ENCODE measurements around the gene CCDC13. TPM values are rescaled to one million over a fixed set of nuclear protein-coding genes. Genes with fewer than 3 reads are reported as not detected.

CCDC13 gene
- total RNA-seq, 6 experiments from 2014 or later = 1.2 to 2.5 (median 1.6) TPM

DNA sequence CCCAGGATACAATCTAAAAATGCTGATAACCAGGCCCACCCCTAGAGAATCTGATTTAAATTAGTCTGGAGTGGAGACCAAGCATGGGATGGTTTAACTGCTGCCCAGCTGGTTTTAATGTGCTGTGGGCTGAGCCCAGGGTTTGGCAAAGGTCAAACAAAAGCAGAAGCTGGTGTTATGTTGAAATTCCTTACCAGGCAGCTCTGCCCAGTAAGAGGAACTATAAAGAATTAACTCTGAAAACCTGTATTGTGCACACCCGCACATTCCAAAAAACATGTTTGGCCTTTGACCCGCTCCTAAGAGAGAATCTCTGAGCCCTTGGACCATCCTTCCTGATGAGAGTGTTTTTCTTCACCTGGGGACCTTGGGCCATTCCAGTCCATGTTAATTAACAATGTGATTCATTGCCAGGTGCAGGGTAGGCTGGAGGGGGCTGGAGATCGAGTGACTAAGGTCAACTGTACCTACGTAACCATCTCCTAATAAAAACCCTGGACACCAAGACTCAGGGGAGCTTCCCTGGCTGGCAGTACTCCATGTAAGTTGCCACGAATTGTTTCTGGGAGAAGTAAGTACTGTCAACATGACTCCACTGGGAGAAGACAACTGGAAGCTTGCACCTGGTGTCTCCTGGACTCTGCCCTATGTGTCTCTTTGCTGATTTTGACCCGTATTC is 10.9 kb downstream of the CCDC13 start:
- 33% methylated on average over 6 of the region's 6 CpGs for WGBS (ENCODE audit: insufficient coverage, low coverage, low lambda C conversion rate, missing lambda C conversion rate)
- intact Hi-C loops (cut with DNase I) = no loop called here
- peak overlapping the region; percentile 42 to 66 (median 63) for H3K27ac ChIP-seq
- TF ChIP-seq, protein P1, sequence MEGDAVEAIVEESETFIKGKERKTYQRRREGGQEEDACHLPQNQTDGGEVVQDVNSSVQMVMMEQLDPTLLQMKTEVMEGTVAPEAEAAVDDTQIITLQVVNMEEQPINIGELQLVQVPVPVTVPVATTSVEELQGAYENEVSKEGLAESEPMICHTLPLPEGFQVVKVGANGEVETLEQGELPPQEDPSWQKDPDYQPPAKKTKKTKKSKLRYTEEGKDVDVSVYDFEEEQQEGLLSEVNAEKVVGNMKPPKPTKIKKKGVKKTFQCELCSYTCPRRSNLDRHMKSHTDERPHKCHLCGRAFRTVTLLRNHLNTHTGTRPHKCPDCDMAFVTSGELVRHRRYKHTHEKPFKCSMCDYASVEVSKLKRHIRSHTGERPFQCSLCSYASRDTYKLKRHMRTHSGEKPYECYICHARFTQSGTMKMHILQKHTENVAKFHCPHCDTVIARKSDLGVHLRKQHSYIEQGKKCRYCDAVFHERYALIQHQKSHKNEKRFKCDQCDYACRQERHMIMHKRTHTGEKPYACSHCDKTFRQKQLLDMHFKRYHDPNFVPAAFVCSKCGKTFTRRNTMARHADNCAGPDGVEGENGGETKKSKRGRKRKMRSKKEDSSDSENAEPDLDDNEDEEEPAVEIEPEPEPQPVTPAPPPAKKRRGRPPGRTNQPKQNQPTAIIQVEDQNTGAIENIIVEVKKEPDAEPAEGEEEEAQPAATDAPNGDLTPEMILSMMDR (IDR thresholded peaks at IDR 0.05) = no peak
- TF ChIP-seq POLR2A (IDR thresholded peaks at IDR 0.05) = peak; percentile 24
- no peaks in the 10 kb centered on the region for H3K36me3 ChIP-seq
- H3K9me3 ChIP-seq = no peaks in the 10 kb centered on the region
- H3K4me3 ChIP-seq = no peak overlapping the region
- peaks cover 0 to 34% (median 15%) of the 10 kb centered on the region in 4 donors for H3K4me1 ChIP-seq
- no peaks in the 10 kb centered on the region for H3K27me3 ChIP-seq
- ATAC-seq (peak; percentile 73 to 82 (median 80)), DNase-seq (no peak)

DNA sequence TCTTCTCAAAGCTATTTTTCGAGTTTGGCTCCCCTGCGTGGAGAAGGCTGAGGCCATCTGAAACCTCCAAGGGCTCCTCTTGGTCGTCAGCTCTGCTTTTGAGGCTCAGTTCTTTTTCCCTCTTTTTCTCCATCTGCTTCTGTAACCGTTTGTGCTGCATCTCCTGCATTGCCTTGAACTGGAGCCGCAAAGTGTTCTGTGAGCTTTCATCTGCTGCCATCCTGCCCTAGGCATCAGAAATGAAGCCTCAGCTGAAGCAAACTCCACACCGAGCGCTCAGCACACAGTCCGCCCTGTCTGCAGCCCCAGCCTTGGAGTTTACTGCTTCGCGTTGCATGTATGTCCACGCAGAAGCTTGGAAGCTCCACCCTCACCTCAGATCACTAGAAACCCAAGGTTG is 14.9 kb downstream of the CCDC13 start:
- DNase-seq (peak in 1 of 3 donors; percentile 39), ATAC-seq (no peak)
- TF ChIP-seq, protein P1 (IDR thresholded peaks at IDR 0.05) = no peak
- no peak for TF ChIP-seq POLR2A (IDR thresholded peaks at IDR 0.05)
- Histone ChIP-seq H3K27ac (no peak overlapping the region), H3K9me3 (no peaks in the 10 kb centered on the region), H3K4me1 (peaks cover 0 to 47% (median 23%) of the 10 kb centered on the region in 4 donors), H3K27me3 (no peaks in the 10 kb centered on the region), H3K4me3 (no peak overlapping the region), H3K36me3 (no peaks in the 10 kb centered on the region)
- intact Hi-C loops (cut with DNase I) = no loop called here
- 90% methylated on average over 7 of the region's 11 CpGs for WGBS (ENCODE audit: insufficient coverage, low coverage, low lambda C conversion rate, missing lambda C conversion rate)

DNA sequence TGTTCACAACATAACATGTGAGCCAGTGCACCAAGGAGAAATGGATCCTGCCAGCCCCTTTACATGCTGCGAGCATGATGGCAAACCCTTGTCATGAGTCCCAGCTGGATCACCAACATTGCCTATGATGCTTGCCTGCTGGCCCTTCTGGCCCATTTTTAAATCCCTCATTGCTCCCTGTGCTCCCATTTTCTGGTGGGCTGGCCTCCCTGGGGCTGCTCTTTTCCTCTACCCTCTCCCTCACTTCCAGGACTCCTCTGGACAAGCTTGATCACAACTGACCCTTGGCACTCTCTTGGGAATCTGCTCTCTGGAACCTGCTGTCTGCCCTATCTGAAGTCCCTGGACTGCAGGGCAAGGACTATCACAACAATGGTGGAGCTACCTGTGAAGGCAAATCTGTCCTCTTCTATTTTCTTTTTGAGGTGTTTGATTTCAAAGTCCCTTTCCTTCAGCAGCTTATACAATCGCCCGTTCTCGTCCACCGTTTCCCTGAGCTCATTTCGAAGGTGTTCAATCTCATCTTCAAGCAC is 16.3 kb downstream of the CCDC13 start:
- Histone ChIP-seq H3K4me1 (peaks cover 0 to 33% (median 16%) of the 10 kb centered on the region in 4 donors), H3K27me3 (no peaks in the 10 kb centered on the region), H3K4me3 (no peak overlapping the region), H3K9me3 (no peaks in the 10 kb centered on the region), H3K27ac (peak overlapping the region; percentile 45 to 68 (median 61)), H3K36me3 (no peaks in the 10 kb centered on the region)
- intact Hi-C loops (cut with DNase I) = no loop called here
- 82% methylated on average over 6 of the region's 6 CpGs for WGBS (ENCODE audit: insufficient coverage, low coverage, low lambda C conversion rate, missing lambda C conversion rate)
- TF ChIP-seq, protein P1 (IDR thresholded peaks at IDR 0.05) = no peak
- no peak for TF ChIP-seq POLR2A (IDR thresholded peaks at IDR 0.05)
- peak in 2 of 4 donors; percentile 17 to 24 for ATAC-seq
- DNase-seq = peak in 1 of 3 donors; percentile 44

DNA sequence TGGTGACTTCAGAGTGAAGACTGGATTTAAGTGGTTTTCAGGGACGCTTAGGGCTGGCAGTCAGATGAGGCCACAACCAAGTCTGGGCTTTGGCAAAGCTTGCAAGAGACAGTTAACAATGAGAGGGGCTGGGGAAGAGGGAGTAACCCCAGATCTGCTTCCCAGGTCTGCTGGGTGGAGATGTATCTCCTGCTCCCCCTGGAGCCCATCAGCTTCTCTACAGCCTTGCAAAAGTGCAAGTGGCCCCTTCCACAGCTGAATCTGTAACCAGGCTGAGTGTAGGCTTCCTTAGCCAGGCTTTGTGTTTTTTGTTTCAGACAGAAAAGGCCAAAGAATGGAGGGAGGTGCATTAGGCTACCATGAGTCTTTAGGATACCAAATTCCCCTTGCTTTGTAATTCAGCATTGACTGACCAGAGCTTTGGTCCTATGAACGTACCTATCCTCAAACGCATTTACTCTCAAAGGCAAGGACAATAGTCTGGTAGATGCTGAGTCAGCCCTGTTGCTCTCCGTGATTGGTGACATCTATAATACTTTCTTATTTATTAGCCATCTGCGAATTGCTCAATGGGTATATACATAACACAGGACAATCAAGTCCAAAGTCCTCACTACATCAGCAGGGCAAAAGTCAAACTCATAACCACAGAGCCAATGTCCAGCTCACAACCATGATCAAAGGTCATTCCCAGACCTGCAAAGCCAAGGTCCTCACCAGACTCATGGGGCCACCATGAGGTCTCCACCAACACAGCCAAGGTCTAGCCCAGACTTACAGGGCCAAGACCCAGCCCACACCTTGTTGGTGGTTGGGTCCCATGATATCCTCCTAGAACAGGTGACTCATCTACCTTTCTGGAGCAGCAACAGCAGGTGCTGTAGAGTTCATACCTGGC is 17.1 kb downstream of the CCDC13 start:
- no peaks in the 10 kb centered on the region for H3K36me3 ChIP-seq
- H3K27ac ChIP-seq = peak overlapping the region; percentile 61 to 82 (median 76)
- TF ChIP-seq, protein P1 (IDR thresholded peaks at IDR 0.05) = peak in 2 of 4 donors; percentile 13 to 28
- peak; percentile 59 for TF ChIP-seq POLR2A (IDR thresholded peaks at IDR 0.05)
- peak; percentile 85 to 92 (median 88) for ATAC-seq
- intact Hi-C loops (cut with DNase I) = no loop called here
- DNase-seq = peak; percentile 57 to 84 (median 70)
- no peaks in the 10 kb centered on the region for H3K9me3 ChIP-seq
- 47% methylated on average over 5 of the region's 5 CpGs for WGBS (ENCODE audit: insufficient coverage, low coverage, low lambda C conversion rate, missing lambda C conversion rate)
- no peaks in the 10 kb centered on the region for H3K27me3 ChIP-seq
- no peak overlapping the region for H3K4me3 ChIP-seq
- H3K4me1 ChIP-seq = peaks cover 0 to 25% (median 12%) of the 10 kb centered on the region in 4 donors

Data from right lobe of liver (tissue), 6 donors.